SW480 (cell line): ENCODE results near the gene CAPN7.
A peak's percentile ranks its signal among the peaks of the same experiment; 100 is the strongest.

ENCODE experiments used
- DNase-seq: peaks from one replicate; pipeline ENCODE4 v3.0.0-alpha.2; 2016; ENCODE audit warnings: low spot score

The CAPN7 gene

DNA sequence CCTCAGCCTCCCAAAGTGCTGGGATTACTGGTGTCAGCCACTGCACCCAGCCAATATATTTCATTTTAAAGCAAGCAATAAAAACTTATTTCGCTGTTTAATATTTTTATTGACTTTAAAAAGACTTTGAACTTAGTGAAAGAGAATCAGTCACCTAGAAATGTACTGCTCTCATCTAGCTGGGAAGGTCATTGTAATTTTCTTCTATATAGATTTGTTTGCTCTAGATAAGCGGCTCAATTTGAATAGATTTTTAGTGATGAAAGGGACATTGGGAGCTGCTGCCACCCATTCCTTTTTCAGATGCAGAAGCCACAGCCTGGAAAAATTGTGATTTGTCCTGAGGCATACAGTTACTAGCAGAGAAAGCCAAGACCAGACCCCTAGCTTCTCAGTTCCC, 40.1 kb downstream of the CAPN7 start:
- no peak for DNase-seq

GRCh38 chr3:15253023-15253697, 47.1 kb downstream of the CAPN7 start:
- no peak for DNase-seq

DNA sequence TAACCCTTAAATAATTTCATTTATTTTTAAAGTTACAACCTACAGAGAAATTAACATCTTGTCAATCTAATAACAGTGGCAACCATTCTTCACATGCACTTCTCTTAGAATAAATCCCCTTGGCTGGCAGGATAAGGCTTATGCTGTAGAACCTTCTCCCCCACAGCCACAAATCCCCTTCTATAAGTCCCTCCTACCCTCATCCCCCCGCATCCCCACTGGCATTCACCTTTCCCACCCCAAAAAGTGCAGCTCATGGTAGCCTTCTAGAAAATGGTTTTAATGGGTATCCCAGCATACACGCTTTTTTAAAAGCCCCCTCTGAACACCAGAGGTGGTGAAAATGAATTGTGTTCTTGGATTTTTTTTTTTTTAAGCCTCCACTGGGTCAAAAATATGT, 49.2 kb downstream of the CAPN7 start:
- no peak for DNase-seq

GRCh38 chr3:15256861-15257341, 50.9 kb downstream of the CAPN7 start:
- DNase-seq, result no peak

DNA sequence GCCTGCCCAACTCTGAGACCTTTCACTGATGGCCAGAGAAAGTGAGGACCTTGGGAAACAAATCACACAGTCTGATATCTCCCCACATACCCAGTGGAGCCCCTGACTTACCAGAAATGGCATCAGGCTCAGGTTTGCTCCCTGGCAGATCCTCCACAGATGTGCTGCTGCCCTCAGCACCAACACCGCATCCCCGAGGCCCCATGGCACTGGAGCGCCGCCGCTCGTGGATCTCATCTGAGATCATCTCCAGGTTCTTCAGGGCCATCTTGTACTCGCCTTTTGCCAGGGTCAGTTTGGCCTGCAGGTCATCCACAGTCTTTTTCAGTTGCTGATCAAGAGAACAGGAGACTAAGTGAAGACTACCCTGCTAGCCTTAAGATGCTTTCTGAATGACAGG, 52.7 kb downstream of the CAPN7 start:
- no peak for DNase-seq

GRCh38 chr3:15260531-15260930, 54.5 kb downstream of the CAPN7 start:
- no peak for DNase-seq

DNA sequence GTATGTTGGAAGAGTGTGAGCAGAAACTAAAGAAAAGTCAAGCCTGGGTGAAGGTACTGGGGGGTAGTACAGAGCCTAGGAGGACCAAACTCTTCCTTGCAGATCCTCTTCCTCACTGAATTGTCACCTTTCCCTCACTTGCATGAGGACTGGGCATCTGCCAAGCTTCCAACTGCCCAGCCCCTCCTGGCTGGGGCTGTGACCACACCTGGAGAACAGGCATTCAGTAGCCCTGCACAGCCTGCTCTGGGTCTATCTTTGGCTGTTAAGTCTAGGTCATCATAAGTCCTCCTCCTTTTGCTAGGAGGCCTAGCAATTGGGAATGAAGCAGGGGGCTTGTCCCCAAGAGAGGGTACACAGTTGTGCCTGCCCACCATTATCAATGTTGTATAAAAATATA, 55.2 kb downstream of the CAPN7 start:
- DNase-seq, result no peak

GRCh38 chr3:15262021-15262420, 56.0 kb downstream of the CAPN7 start:
- DNase-seq, result no peak

GRCh38 chr3:15263120-15263519, 57.1 kb downstream of the CAPN7 start:
- no peak for DNase-seq

- no peak for DNase-seq
These were observed 57.9 kb downstream of the CAPN7 start for GRCh38 chr3:15263926-15264325.

DNA sequence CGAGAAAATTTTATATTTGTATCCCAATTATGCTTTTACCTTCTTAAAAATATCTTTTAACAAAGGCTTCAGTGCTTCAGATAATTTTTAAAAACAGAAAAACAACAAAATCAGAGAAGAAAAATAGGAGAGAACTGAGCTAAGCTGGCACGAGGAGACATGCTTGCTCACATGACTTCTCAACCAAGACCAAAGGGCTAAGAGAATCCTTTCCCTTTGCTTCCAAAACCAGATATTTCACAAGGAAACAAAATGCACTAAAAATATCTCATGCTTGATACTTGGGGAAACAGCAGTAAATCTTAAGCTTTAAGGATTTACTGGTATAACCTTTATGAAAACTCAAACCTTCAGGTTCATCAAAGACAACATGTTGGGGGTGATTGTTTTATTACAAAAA, 58.4 kb downstream of the CAPN7 start:
- no peak for DNase-seq

GRCh38 chr3:15265655-15266509, 59.8 kb downstream of the CAPN7 start:
- no peak for DNase-seq

DNA sequence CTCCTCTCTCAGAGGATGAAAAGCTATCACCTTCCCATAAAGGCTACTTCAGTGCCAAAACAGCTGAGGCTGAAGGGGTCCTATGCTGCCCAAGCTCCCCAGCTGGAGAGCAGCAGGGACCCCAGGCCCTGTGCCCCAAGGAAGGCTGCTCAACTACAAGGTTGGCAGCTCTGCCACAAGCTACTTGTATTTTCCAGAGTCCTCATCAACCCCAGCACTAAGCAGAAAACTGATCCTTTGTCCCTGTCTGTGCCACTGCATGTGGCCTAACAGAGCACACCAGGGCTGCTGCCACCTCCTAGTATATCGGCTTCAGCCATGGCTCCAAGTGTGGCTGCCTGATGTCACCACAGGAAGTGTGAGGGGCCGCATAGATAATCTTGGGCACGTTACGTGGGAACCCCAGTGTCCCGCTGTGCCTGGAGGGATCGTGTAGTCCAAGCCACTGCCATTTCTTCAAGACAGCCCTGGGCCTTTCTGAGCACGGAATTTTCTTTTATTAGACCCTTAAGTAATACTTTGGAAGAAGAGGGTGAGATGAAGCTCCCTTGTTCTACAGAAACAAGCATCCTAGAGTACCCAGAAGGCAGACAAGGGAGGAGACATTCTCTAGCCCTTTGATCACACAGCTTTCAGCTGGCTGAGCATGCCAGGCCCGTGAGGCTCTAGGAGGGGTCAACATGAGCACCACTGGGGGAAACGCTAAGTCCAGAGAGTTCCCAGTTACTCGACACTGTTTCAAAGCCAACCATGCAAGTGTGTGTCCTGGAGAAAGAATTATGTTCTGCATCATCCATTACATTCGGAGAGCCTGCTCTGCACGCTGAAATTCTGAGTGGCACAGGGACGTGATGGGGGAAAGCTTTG, 60.7 kb downstream of the CAPN7 start:
- no peak for DNase-seq

DNA sequence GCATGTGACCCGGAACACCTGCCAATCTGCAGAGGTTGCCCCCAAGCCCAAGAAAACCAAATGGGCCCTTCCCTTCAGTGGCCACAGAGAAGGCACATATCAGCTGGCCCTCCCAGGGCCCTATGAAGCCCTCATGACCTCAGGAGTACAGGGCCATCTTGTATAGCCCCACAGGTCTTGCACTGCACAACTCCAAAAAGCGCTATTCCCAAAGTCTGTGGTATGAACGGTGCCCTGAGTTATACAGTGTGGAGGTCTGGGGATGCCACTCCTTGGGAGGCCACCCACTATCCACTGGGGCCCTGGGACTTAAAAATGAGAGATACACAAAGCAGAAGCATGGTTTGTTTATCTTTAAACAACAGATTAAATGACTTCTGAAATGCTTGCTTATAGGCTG, 61.5 kb downstream of the CAPN7 start:
- DNase-seq, result no peak

GRCh38 chr3:15268033-15268631, 62.1 kb downstream of the CAPN7 start:
- DNase-seq, result peak; percentile 64

- peak; percentile 88 for DNase-seq
These were observed 63.3 kb downstream of the CAPN7 start for GRCh38 chr3:15269091-15269989.

DNA sequence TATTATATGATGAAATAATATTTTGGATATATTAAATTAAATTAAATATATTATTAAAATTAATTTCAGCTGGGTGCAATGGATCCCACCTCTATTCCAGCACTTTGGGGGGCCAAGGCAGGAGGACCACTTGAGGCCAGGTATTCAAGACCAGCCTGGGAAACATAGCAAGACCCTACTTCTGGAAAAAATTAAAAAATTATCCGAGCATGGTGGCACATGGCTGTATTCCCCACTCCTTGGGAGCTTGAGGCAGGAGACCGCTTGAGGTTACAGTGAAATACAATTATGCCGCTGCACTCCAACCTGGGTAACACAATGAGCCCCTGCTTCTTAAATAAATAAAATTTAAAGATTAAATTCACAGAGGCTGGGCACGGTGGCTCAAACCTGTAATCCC, 65.0 kb downstream of the CAPN7 start:
- DNase-seq, result no peak

DNA sequence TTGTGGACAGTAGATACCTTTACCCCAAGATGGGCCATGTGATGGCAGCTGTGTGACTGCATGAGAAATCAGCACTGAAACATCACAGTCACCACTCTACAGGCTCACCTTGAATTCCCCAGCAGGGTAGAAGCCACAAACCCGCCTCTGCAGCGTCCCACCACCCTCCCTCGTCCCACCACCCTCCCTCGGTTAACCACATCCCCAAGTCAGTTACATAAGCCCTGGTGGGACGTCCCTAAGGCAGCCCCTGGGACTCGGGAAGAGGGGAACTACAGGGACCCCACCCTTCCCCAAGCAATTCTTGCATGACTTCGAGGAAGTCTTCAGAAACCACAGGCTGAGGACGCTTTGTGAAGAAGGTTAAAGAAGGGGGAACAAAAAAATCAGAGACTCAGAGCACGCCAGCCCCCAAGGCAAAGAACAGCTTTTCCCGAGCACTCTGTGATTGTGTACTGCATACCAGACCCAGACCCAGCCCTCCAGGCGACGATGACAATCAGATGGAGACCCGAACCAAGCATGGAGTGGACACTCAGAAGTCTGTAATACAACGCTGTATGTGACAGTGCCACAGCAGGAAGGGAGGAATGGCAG, 65.8 kb downstream of the CAPN7 start:
- no peak for DNase-seq

DNA sequence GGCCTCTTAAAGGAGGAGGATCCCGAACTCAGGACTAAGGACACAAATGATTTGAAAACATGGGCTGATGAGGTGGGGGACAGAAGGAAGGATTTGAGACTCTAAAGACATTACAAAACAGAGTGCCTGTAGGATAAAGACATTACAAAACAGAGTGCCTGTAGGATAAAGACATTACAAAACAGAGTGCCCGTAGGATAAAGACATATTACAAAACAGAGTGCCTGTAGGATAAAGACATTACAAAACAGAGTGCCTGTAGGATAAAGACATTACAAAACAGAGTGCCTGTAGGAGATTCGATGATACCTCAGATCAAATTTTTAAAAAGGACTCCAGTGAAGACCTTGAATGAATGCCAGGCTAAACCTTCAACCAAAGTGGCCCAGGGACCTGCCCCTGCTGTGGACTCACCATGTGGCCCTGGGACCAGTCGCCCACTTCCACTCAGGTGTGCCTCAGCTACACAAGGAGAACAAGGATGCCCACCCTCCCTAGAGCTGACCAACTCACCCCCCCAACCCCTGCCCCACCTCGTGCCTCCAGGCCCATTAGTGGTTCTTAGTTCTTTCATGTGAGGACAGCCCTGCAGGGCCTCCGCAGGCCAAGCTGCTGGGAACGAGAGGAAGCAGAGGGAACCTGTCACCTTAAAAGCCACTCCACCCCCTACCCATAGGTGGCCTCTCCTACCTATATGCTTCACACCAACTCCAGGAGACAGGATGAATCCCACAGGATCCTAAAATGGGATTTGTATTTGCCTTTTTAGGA, 66.6 kb downstream of the CAPN7 start:
- no peak for DNase-seq

DNA sequence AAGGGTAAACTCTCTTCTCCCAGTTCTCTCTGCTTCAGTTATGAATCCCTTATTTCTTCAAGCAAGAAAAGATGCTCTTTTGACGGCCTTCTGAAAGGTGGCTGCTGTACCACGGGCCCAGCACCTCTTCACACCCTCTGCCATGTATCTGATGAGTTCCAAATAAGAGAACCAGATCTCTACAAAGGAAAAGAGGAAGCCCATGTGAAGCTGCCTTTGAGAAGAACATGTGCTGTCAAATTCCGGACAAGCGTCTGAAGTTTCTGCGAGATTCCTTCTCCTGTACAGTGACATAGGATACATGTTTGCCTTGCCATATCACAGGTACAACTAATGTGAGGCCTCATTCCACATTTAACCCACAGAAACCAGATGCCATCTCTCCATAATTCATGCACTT, 67.2 kb downstream of the CAPN7 start:
- no peak for DNase-seq
